ENCODE measurements around the gene ARHGAP9. TPM values are rescaled to one million over a fixed set of nuclear protein-coding genes. Genes with fewer than 3 reads are reported as not detected.

Gene ARHGAP9
- total and polyA plus RNA-seq, 10 donors: 148 to 400 (median 238) TPM

DNA sequence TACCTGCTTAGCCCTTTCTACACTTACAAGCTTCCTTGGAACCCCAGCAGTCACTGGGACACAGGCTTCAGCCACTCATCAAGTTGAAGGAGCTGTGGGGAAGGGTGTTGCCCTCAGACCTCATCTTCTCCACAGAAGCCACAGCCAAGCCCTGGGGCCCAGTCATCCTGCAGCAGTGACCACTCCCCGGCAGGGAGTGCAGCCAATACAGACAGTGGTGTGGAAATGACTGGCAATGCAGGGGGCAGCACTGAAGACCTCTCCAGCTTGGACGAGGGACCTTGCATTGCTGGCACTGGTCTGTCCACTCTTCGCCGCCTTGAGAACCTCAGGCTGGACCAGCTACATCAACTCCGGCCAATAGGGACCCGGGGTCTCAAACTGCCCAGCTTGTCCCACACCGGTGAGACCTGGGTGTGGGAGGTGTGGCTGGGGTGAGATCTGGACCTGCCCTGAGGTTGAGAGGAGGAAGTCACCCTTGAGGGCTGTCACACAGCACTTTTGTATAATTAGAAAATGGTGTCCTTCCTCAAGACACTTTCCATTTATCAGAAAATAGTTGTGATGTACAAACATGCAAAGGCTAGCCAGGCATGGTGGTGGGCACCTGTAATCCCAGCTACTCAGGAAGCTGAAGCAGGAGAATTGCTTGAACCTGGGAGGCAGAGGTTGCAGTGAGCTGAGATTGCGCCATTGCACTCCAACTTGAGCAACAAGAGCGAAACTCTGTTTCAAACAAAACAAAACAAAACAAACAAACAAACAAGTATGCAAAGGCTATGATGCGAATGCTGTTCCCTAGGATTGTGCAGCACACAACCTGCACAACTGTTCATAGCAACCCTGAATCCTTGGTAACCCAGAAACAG is 10.1 kb downstream of the ARHGAP9 start:
- Histone ChIP-seq H3K9me3 (no peaks in the 10 kb centered on the region), H3K4me1 (peaks cover 0 to 60% (median 28%) of the 10 kb centered on the region in 6 donors), H3K27me3 (replicated peaks in 1 of 7) (no peaks in the 10 kb centered on the region), H3K27ac (peak overlapping the region in 6 of 8 donors; percentile 20 to 76 (median 45)), H3K36me3 (peaks cover 0 to 84% (median 55%) of the 10 kb centered on the region in 6 donors), H3K4me3 (peak overlapping the region in 1 of 8 donors; percentile 21)
- TF ChIP-seq POLR2A (IDR thresholded peaks at IDR 0.05) (no peak), POLR2AphosphoS5 (IDR thresholded peaks at IDR 0.05) (peak; percentile 27 to 54 (median 30)), CTCF (IDR thresholded peaks at IDR 0.05 in 8 of 11, conservative IDR thresholded peaks at IDR 0.05 in 3 of 11) (no peak)
- intact Hi-C loops (cut with DNase I; ENCODE audit: low total_unique reads): no loop called here
- WGBS, 5 donors: 81 to 91% (median 86%) methylated on average over 6 to 10 of the region's 10 CpGs
- peak; percentile 78 for DNase-seq

DNA sequence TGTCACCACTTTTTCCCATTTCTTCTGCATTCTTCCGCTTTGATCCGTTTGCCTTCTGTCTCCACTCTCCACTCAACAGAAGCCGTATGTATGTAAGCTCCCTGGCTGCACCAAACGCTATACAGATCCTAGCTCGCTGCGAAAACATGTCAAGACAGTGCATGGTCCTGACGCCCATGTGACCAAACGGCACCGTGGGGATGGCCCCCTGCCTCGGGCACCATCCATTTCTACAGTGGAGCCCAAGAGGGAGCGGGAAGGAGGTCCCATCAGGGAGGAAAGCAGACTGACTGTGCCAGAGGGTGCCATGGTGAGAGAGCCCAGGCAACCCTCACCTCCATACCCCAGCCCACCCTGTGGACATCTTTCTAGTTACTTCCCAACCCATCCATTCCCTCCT is 11.8 kb downstream of the ARHGAP9 start:
- 86 to 93% (median 90%) methylated on average over 11 of the region's 11 CpGs for WGBS, 5 donors
- no peak overlapping the region for H3K4me3 ChIP-seq

GRCh38 chr12:57467212-57467874 is 12.3 kb downstream of the ARHGAP9 start:
- Histone ChIP-seq H3K4me1 (peaks cover 5 to 49% (median 21%) of the 10 kb centered on the region in 6 donors), H3K27me3 (replicated peaks in 1 of 7) (peaks cover 0 to 2% (median 0%) of the 10 kb centered on the region in 7 donors), H3K27ac (no peak overlapping the region), H3K36me3 (peaks cover 0 to 62% (median 37%) of the 10 kb centered on the region in 6 donors), H3K4me3 (no peak overlapping the region), H3K9me3 (no peaks in the 10 kb centered on the region)
- peak; percentile 58 for DNase-seq
- intact Hi-C loops (cut with DNase I; ENCODE audit: low total_unique reads): no loop called here
- TF ChIP-seq CTCF (IDR thresholded peaks at IDR 0.05 in 8 of 11, conservative IDR thresholded peaks at IDR 0.05 in 3 of 11) (no peak), POLR2AphosphoS5 (IDR thresholded peaks at IDR 0.05) (no peak), POLR2A (IDR thresholded peaks at IDR 0.05) (no peak)
- 86 to 94% (median 87%) methylated on average over 12 of the region's 12 CpGs for WGBS, 5 donors

More for the DNA sequence above, 11.8 kb downstream of the ARHGAP9 start:
- Histone ChIP-seq H3K27me3 (replicated peaks in 1 of 7) (no peaks in the 10 kb centered on the region), H3K4me1 (peaks cover under 1 to 49% (median 17%) of the 10 kb centered on the region in 6 donors), H3K9me3 (no peaks in the 10 kb centered on the region), H3K27ac (no peak overlapping the region), H3K36me3 (peaks cover 0 to 68% (median 41%) of the 10 kb centered on the region in 6 donors)
- DNase-seq: peak; percentile 49
- TF ChIP-seq POLR2AphosphoS5 (IDR thresholded peaks at IDR 0.05): peak; percentile 43 to 58 (median 46)
- TF ChIP-seq POLR2A (IDR thresholded peaks at IDR 0.05): no peak
- intact Hi-C loops (cut with DNase I; ENCODE audit: low total_unique reads): no loop called here

- TF ChIP-seq POLR2A (IDR thresholded peaks at IDR 0.05): no peak
- TF ChIP-seq POLR2AphosphoS5 (IDR thresholded peaks at IDR 0.05): peak; percentile 28 to 40 (median 37)
- no peak for TF ChIP-seq CTCF (IDR thresholded peaks at IDR 0.05 in 8 of 11, conservative IDR thresholded peaks at IDR 0.05 in 3 of 11)
- H3K27me3 ChIP-seq (replicated peaks in 1 of 7): peaks cover 0 to 16% (median 10%) of the 10 kb centered on the region in 7 donors
- 75 to 78% (median 77%) methylated on average over 14 of the region's 14 CpGs for WGBS, 5 donors
- intact Hi-C loops (cut with DNase I; ENCODE audit: low total_unique reads): no loop called here
- peaks cover 0 to 48% (median 25%) of the 10 kb centered on the region in 6 donors for H3K36me3 ChIP-seq
- H3K4me1 ChIP-seq: peaks cover 14 to 49% (median 28%) of the 10 kb centered on the region in 6 donors
- H3K9me3 ChIP-seq: no peaks in the 10 kb centered on the region
- DNase-seq: peak; percentile 76
- H3K27ac ChIP-seq: no peak overlapping the region
- no peak overlapping the region for H3K4me3 ChIP-seq
Measured at GRCh38 chr12:57465747-57466505, 13.7 kb downstream of the ARHGAP9 start.
